GM12891 (cell line): ENCODE measurements around the gene SAMD9.
"Not testable (repeated sequence)": the region's sequence is repeated elsewhere in the genome, so short reads cannot be mapped to it uniquely, and the experiment has no call there.

Source experiments
- DNase-seq: peaks from one replicate; pipeline ENCODE4 v3.0.0; 2011; ENCODE audit warnings: low spot score; ENCODE audit not compliant: insufficient read length
- FAIRE-seq: peaks from 2 replicates; lab custom pipeline; 2011; peaks lifted over from hg19 to GRCh38; lab: Jason Lieb, UNC
- PAX5 ChIP-seq: IDR thresholded peaks from 2 replicates; pipeline ENCODE4 v1.6.1; 2011; ENCODE audit warnings: low read length, moderate library complexity, mild to moderate bottlenecking; ENCODE audit not compliant: insufficient read depth, severe bottlenecking
- POLR2A ChIP-seq: IDR thresholded peaks from 2 replicates; pipeline ENCODE4 v1.6.1; 2011; ENCODE audit warnings: low read depth, low read length, control low read depth
- POLR2AphosphoS5 ChIP-seq: IDR thresholded peaks from 2 replicates; pipeline ENCODE4 v1.6.1; 2011; ENCODE audit warnings: low read depth, low read length, control low read depth
- POU2F2 ChIP-seq: IDR thresholded peaks from 2 replicates; pipeline ENCODE4 v1.6.1; 2011; ENCODE audit warnings: low read depth, mild to moderate bottlenecking, control low read depth, low read length, moderate library complexity
- SPI1 ChIP-seq: IDR thresholded peaks from 2 replicates; pipeline ENCODE4 v1.6.1; 2011; ENCODE audit warnings: low read depth, low read length, control low read depth
- TAF1 ChIP-seq: IDR thresholded peaks from 2 replicates; pipeline ENCODE4 v1.6.1; 2011; ENCODE audit warnings: low read depth, low read length, control low read depth

Gene SAMD9

DNA sequence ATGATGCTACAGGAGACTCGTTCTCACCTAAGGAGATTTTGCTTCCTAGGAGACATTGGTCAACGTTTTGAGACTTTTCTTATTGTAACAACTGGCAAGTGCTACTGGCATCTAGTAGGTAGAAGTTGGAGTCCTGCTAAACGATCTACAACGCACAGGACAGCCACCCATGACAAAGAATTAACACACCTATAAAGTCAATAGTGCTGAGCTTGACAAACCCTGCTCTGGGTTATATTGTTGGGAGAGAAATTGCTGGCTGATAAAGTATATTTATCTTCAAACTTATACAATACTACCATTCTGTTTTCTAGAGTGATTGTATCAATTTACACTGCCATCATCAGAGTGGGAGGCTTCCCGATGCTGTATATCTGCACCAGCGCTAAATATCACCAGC lies 57.8 kb downstream of the SAMD9 start:
- DNase-seq (no peak), FAIRE-seq (no peak)
- TF ChIP-seq POU2F2 (no peak), SPI1 (no peak), POLR2A (no peak), PAX5 (no peak), POLR2AphosphoS5 (no peak), TAF1 (no peak)

DNA sequence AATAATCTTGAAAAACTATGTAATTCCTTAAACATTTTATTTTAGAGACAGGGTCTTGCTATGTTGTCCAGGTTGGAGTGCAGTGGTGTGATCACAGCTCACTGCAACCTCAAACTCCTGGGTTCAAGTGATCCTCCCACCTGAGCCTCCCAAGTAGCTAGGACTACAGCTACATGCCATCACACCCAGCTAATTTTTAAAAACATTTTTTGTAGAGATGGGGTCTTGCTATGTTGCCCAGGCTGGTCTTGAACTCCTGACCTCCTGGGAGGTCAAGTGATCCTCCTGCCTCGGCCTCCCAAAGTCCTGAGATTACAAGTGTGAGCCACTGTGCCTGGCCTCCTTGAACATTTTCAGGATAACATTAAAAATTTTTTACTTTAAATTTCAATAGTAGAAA lies 61.2 kb downstream of the SAMD9 start:
- not testable (repeated sequence) for FAIRE-seq, DNase-seq

DNA sequence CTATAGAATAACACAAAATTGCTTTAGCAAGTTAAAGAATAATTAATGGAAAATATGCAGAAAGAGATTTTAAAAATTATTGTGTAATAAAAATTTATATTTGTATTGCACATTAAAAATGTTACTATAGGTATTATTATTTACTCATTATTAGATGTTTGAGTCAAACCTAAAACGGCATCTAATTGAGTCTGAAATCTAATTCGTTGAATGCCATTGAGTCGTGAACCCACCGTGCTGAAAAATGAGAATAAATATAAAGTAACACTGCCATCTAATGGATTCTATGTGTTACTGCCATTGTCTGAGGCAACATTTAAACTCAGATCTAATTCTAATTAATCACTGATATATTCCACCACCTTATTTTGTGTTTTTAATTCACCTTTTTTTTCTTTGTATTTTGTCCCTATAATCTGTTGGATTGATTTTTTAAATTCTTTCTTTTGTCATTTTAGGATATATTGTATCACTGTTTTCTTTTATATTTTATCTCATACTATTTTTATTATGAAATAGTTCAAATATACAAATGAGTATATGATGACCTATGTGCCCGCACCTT lies 62.2 kb downstream of the SAMD9 start:
- FAIRE-seq, result peak; percentile 26
- peak; percentile 28 for DNase-seq
- TF ChIP-seq POU2F2 (no peak), POLR2A (no peak), TAF1 (no peak), PAX5 (no peak), POLR2AphosphoS5 (no peak), SPI1 (no peak)

DNA sequence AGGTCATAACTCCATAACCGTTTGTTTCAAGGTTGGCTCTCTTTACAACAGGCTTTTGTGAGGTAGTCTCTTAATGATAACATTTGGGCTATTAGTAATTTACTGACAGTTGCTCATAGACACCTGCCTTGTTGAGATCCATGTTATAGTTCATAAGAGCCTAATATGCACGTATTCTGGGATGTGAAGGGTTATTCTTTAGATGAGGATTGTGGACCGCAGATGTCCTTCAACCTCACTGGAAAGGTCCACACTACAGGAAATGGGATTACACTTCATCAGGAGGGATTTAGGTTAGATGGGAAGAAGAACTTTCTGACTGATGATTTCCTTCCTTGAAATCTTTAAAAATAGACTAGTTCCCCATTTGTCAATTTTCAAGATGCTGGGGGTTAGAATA lies 62.8 kb downstream of the SAMD9 start:
- FAIRE-seq (peak; percentile 60), DNase-seq (no peak)
- TF ChIP-seq POU2F2 (no peak), POLR2A (no peak), PAX5 (no peak), TAF1 (no peak), POLR2AphosphoS5 (no peak), SPI1 (no peak)

DNA sequence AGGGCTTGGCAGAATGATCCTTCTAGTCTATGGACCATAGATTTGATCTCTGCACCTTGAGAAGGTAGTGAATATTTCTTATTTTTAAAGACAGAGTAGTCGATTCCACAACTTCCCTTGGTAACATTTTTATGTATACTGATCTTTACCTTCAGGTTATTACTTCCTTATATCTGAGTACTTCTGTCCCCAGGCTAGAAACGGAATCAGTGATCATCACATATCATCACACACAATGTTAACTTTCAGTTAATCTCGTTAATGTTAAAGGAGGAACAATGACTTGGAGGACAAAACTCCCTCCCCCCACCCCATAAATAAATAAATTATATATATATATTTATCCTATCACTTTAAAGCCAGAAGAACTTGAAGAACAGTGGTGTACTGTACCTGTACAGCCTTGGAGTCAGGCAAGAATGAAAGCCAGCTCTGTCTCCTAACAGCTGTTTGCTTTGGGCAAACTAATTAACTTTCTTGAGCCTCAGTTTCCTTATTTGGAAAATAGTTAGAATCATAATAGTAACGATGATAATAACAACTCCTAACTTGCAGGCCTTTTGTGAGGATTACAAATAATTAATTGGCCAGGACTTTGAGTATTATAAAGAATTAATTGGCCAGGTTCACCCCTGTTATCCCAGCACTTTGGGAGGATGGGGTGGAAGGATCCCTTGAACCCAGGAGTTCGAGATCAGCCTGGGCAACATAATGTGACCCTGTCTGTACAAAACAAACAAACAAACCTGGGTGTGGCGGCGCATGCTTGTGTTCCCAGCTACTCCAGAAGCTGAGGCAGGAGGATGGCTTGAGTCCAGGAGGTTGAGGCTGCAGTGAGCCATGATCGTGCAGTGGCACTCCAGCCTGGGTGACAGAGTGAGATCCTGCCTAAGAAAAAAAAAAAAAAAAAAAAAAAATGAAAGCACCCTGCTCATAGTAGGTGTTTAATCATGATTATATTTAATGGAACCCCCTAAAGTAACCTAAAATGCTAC lies 63.5 kb downstream of the SAMD9 start:
- DNase-seq (no peak), FAIRE-seq (peak; percentile 26)
- TF ChIP-seq POLR2A (no peak), POLR2AphosphoS5 (no peak), SPI1 (no peak), TAF1 (no peak), POU2F2 (no peak), PAX5 (no peak)

DNA sequence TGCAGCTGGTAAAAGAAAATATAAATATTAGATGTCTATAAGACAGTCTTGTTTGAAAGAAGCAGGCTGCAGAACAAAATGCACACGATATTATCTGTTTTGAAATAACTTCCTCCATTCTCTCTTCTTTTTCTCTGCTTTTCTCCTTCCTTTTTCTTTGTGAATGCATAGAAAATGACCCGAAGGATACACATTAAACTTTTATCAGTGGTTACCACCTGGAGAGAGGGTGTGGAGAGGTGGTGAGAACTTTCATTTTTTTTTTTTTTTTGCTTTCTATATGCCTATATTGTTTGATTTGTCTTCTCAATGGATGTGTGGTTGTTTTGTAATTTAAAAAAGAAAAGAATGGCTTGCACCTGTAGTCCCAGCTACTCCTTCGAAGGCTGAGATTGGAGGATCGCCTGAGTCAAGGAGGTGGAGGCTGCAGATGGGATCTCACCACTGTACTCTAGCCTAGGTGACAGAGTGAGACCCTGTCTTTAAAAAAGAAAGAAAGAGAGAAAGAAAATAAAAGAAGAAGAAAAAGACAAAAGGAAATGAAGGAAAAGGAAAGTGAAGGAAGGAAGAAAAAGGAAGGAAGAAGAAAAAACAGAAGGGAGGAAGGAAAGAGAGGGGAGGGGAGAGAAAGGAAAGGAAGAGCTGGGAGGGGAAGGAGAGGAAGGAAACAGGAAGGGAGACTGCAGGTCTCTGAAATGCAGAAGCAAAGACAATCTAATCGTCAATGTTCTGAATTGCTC lies 64.4 kb downstream of the SAMD9 start:
- FAIRE-seq, result no peak
- no peak for DNase-seq
- TF ChIP-seq PAX5 (no peak), POLR2AphosphoS5 (no peak), POLR2A (no peak), TAF1 (no peak)

DNA sequence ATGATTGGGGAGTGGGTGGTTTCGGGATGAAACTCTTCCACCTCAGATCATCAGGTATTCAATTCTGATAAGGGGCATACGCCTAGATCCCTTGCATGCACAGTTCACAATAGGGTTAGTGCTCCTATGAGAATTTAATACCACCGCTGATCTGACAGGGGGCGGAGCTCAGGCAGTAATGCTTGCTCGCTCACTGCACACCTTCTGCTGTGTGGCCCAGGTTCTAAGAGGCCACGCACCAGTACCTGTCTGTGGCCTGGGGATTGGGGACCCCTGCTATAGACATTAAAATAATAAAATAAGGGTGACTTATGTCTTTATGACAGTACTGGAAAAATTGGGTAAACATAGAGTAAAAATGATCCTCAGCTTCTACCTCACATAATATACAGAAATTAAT lies 66.1 kb downstream of the SAMD9 start:
- no peak for DNase-seq
- no peak for FAIRE-seq
- TF ChIP-seq POLR2A (no peak), POU2F2 (no peak), SPI1 (no peak), PAX5 (no peak)
